ENCODE data around the gene TCF12.

The TCF12 gene

DNA sequence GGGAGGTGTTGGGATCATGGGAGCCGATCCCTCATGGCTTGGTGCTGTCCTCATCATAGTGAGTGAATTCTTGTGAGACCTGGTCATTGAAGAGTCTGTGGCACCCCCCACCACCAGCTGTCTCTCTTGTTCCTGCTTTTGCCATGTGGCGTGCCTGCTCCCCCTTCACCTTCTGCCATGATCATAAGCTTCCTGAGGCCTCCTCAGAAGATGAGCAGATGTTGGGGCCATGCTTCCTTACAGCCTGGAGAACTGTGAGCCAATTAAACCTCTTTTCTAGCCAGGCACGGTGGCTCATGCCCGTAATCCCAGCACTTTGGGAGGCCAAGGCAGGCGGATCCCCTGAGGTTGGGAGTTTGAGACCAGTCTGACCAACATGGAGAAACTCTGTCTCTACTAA, 420.9 kb downstream of the TCF12 start:
- TF ChIP-seq, protein P1, sequence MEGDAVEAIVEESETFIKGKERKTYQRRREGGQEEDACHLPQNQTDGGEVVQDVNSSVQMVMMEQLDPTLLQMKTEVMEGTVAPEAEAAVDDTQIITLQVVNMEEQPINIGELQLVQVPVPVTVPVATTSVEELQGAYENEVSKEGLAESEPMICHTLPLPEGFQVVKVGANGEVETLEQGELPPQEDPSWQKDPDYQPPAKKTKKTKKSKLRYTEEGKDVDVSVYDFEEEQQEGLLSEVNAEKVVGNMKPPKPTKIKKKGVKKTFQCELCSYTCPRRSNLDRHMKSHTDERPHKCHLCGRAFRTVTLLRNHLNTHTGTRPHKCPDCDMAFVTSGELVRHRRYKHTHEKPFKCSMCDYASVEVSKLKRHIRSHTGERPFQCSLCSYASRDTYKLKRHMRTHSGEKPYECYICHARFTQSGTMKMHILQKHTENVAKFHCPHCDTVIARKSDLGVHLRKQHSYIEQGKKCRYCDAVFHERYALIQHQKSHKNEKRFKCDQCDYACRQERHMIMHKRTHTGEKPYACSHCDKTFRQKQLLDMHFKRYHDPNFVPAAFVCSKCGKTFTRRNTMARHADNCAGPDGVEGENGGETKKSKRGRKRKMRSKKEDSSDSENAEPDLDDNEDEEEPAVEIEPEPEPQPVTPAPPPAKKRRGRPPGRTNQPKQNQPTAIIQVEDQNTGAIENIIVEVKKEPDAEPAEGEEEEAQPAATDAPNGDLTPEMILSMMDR (IDR thresholded peaks at IDR 0.05) = no peak

All from LNCAP (cell line).